Stomach smooth muscle (tissue), 2 donors: Measurements from ENCODE around the gene INVS.

Experiments used
- H3K27ac ChIP-seq: one replicate; pipeline ENCODE4 v1.7.0; 2013; ENCODE audit warnings: mild to moderate bottlenecking, low read length, inconsistent platforms
- H3K27me3 ChIP-seq, 2 donors: one replicate each; pipeline ENCODE4 v1.7.0; 2013; ENCODE audit warnings: low read length in 2 of 2; ENCODE audit not compliant: insufficient read depth in 2 of 2, control insufficient read depth in 1 of 2
- H3K36me3 ChIP-seq, 2 donors: one replicate each; pipeline ENCODE4 v1.7.0; 2013; ENCODE audit warnings: low read length in 2 of 2; ENCODE audit not compliant: control insufficient read depth in 2 of 2, insufficient read depth in 2 of 2
- H3K4me1 ChIP-seq: one replicate; pipeline ENCODE4 v1.7.0; 2013; ENCODE audit warnings: low read length; ENCODE audit not compliant: control insufficient read depth, insufficient read depth
- H3K4me3 ChIP-seq, 2 donors: one replicate each; pipeline ENCODE4 v1.7.0; 2013; ENCODE audit warnings: low read length in 2 of 2
- H3K9ac ChIP-seq, 2 donors: one replicate each; pipeline ENCODE4 v1.7.0; 2013; ENCODE audit warnings: low read length in 2 of 2, mild to moderate bottlenecking in 1 of 2
- H3K9me3 ChIP-seq, 2 donors: one replicate each; pipeline ENCODE4 v1.7.0; 2013; ENCODE audit warnings: low read length in 2 of 2; ENCODE audit not compliant: control insufficient read depth in 2 of 2
- donor health status: healthy.
- donor health status: Pancreatic carcinoma.

The INVS gene

GRCh38 chr9:100269656-100270055 is 170.6 kb downstream of the INVS start:
- Histone ChIP-seq H3K4me3 (no peak overlapping the region), H3K9ac (no peak overlapping the region), H3K9me3 (no peaks in the 10 kb centered on the region), H3K27ac (no peak overlapping the region), H3K36me3 (peaks cover 4 to 15% of the 10 kb centered on the region in 2 donors), H3K4me1 (no peaks in the 10 kb centered on the region), H3K27me3 (no peaks in the 10 kb centered on the region)

GRCh38 chr9:100277166-100277979 is 178.3 kb downstream of the INVS start:
- no peak overlapping the region for H3K27ac ChIP-seq
- no peak overlapping the region for H3K4me3 ChIP-seq
- no peaks in the 10 kb centered on the region for H3K27me3 ChIP-seq
- H3K9me3 ChIP-seq: no peaks in the 10 kb centered on the region
- H3K9ac ChIP-seq: no peak overlapping the region
- H3K36me3 ChIP-seq: peaks cover 5 to 17% of the 10 kb centered on the region in 2 donors
- H3K4me1 ChIP-seq: no peaks in the 10 kb centered on the region

- Histone ChIP-seq H3K27me3 (no peaks in the 10 kb centered on the region), H3K4me1 (no peaks in the 10 kb centered on the region), H3K4me3 (no peak overlapping the region), H3K9me3 (peaks cover 0 to 3% of the 10 kb centered on the region in 2 donors), H3K36me3 (peaks cover 26 to 29% of the 10 kb centered on the region in 2 donors), H3K9ac (no peak overlapping the region), H3K27ac (no peak overlapping the region)
These were observed 182.0 kb downstream of the INVS start for GRCh38 chr9:100281066-100281465.

GRCh38 chr9:100281676-100282387 is 182.8 kb downstream of the INVS start:
- H3K9ac ChIP-seq: no peak overlapping the region

GRCh38 chr9:100282388-100282719 is 183.3 kb downstream of the INVS start:
- Histone ChIP-seq H3K27me3 (no peaks in the 10 kb centered on the region), H3K9ac (no peak overlapping the region), H3K9me3 (peaks cover 0 to 3% of the 10 kb centered on the region in 2 donors), H3K4me1 (no peaks in the 10 kb centered on the region), H3K27ac (no peak overlapping the region), H3K4me3 (no peak overlapping the region), H3K36me3 (peaks cover 29 to 36% of the 10 kb centered on the region in 2 donors)

More at GRCh38 chr9:100281676-100282387, 182.8 kb downstream of the INVS start:
- Histone ChIP-seq H3K4me3 (no peak overlapping the region), H3K27me3 (no peaks in the 10 kb centered on the region), H3K9me3 (peaks cover 0 to 3% of the 10 kb centered on the region in 2 donors), H3K36me3 (peaks cover 24 to 31% of the 10 kb centered on the region in 2 donors), H3K27ac (no peak overlapping the region), H3K4me1 (no peaks in the 10 kb centered on the region)

- Histone ChIP-seq H3K9me3 (peaks cover 0 to 3% of the 10 kb centered on the region in 2 donors), H3K4me3 (no peak overlapping the region), H3K9ac (no peak overlapping the region), H3K4me1 (no peaks in the 10 kb centered on the region), H3K36me3 (peaks cover 38 to 41% of the 10 kb centered on the region in 2 donors), H3K27me3 (no peaks in the 10 kb centered on the region), H3K27ac (no peak overlapping the region)
These were observed 185.2 kb downstream of the INVS start for GRCh38 chr9:100284247-100284646.

- Histone ChIP-seq H3K27ac (no peak overlapping the region), H3K36me3 (peaks cover 36 to 40% of the 10 kb centered on the region in 2 donors), H3K27me3 (no peaks in the 10 kb centered on the region), H3K4me3 (no peak overlapping the region), H3K9me3 (peaks cover 0 to 3% of the 10 kb centered on the region in 2 donors), H3K9ac (no peak overlapping the region), H3K4me1 (no peaks in the 10 kb centered on the region)
These were observed 186.0 kb downstream of the INVS start for GRCh38 chr9:100285080-100285479.

- Histone ChIP-seq H3K36me3 (peaks cover 36 to 41% of the 10 kb centered on the region in 2 donors), H3K4me1 (no peaks in the 10 kb centered on the region), H3K27ac (no peak overlapping the region), H3K9ac (no peak overlapping the region), H3K4me3 (no peak overlapping the region), H3K27me3 (no peaks in the 10 kb centered on the region), H3K9me3 (peaks cover 0 to 3% of the 10 kb centered on the region in 2 donors)
These were observed 186.6 kb downstream of the INVS start for GRCh38 chr9:100285601-100286000.

- Histone ChIP-seq H3K9ac (no peak overlapping the region), H3K9me3 (peaks cover 0 to 3% of the 10 kb centered on the region in 2 donors), H3K4me1 (no peaks in the 10 kb centered on the region), H3K4me3 (no peak overlapping the region), H3K36me3 (peaks cover 37 to 43% of the 10 kb centered on the region in 2 donors), H3K27ac (no peak overlapping the region), H3K27me3 (no peaks in the 10 kb centered on the region)
These were observed 187.2 kb downstream of the INVS start for GRCh38 chr9:100286257-100286656.

- H3K9me3 ChIP-seq: peaks cover 0 to 3% of the 10 kb centered on the region in 2 donors
- H3K36me3 ChIP-seq: peaks cover 40 to 46% of the 10 kb centered on the region in 2 donors
- H3K4me1 ChIP-seq: no peaks in the 10 kb centered on the region
These were observed 188.1 kb downstream of the INVS start for GRCh38 chr9:100287186-100287585.

GRCh38 chr9:100290714-100291113 is 191.7 kb downstream of the INVS start:
- Histone ChIP-seq H3K27me3 (no peaks in the 10 kb centered on the region), H3K4me3 (no peak overlapping the region), H3K9me3 (no peaks in the 10 kb centered on the region), H3K4me1 (no peaks in the 10 kb centered on the region), H3K9ac (no peak overlapping the region), H3K27ac (no peak overlapping the region), H3K36me3 (peaks cover 27 to 45% of the 10 kb centered on the region in 2 donors)

More at GRCh38 chr9:100287186-100287585, 188.1 kb downstream of the INVS start:
- Histone ChIP-seq H3K27ac (no peak overlapping the region), H3K27me3 (no peaks in the 10 kb centered on the region), H3K4me3 (no peak overlapping the region), H3K9ac (no peak overlapping the region)
